ENCODE results near the gene FAM47E. TPM values are rescaled to one million over a fixed set of nuclear protein-coding genes. Genes with fewer than 3 reads are reported as not detected.

Gene FAM47E
- total and polyA plus RNA-seq, 2 of the 8 experiments (the other 6 are each of a cell fraction or from before 2014, with no cell fraction given): 1.3 to 1.4 TPM

GRCh38 chr4:76216524-76216923, 35.0 kb upstream of the FAM47E start (continued):
- TF ChIP-seq, protein P1, sequence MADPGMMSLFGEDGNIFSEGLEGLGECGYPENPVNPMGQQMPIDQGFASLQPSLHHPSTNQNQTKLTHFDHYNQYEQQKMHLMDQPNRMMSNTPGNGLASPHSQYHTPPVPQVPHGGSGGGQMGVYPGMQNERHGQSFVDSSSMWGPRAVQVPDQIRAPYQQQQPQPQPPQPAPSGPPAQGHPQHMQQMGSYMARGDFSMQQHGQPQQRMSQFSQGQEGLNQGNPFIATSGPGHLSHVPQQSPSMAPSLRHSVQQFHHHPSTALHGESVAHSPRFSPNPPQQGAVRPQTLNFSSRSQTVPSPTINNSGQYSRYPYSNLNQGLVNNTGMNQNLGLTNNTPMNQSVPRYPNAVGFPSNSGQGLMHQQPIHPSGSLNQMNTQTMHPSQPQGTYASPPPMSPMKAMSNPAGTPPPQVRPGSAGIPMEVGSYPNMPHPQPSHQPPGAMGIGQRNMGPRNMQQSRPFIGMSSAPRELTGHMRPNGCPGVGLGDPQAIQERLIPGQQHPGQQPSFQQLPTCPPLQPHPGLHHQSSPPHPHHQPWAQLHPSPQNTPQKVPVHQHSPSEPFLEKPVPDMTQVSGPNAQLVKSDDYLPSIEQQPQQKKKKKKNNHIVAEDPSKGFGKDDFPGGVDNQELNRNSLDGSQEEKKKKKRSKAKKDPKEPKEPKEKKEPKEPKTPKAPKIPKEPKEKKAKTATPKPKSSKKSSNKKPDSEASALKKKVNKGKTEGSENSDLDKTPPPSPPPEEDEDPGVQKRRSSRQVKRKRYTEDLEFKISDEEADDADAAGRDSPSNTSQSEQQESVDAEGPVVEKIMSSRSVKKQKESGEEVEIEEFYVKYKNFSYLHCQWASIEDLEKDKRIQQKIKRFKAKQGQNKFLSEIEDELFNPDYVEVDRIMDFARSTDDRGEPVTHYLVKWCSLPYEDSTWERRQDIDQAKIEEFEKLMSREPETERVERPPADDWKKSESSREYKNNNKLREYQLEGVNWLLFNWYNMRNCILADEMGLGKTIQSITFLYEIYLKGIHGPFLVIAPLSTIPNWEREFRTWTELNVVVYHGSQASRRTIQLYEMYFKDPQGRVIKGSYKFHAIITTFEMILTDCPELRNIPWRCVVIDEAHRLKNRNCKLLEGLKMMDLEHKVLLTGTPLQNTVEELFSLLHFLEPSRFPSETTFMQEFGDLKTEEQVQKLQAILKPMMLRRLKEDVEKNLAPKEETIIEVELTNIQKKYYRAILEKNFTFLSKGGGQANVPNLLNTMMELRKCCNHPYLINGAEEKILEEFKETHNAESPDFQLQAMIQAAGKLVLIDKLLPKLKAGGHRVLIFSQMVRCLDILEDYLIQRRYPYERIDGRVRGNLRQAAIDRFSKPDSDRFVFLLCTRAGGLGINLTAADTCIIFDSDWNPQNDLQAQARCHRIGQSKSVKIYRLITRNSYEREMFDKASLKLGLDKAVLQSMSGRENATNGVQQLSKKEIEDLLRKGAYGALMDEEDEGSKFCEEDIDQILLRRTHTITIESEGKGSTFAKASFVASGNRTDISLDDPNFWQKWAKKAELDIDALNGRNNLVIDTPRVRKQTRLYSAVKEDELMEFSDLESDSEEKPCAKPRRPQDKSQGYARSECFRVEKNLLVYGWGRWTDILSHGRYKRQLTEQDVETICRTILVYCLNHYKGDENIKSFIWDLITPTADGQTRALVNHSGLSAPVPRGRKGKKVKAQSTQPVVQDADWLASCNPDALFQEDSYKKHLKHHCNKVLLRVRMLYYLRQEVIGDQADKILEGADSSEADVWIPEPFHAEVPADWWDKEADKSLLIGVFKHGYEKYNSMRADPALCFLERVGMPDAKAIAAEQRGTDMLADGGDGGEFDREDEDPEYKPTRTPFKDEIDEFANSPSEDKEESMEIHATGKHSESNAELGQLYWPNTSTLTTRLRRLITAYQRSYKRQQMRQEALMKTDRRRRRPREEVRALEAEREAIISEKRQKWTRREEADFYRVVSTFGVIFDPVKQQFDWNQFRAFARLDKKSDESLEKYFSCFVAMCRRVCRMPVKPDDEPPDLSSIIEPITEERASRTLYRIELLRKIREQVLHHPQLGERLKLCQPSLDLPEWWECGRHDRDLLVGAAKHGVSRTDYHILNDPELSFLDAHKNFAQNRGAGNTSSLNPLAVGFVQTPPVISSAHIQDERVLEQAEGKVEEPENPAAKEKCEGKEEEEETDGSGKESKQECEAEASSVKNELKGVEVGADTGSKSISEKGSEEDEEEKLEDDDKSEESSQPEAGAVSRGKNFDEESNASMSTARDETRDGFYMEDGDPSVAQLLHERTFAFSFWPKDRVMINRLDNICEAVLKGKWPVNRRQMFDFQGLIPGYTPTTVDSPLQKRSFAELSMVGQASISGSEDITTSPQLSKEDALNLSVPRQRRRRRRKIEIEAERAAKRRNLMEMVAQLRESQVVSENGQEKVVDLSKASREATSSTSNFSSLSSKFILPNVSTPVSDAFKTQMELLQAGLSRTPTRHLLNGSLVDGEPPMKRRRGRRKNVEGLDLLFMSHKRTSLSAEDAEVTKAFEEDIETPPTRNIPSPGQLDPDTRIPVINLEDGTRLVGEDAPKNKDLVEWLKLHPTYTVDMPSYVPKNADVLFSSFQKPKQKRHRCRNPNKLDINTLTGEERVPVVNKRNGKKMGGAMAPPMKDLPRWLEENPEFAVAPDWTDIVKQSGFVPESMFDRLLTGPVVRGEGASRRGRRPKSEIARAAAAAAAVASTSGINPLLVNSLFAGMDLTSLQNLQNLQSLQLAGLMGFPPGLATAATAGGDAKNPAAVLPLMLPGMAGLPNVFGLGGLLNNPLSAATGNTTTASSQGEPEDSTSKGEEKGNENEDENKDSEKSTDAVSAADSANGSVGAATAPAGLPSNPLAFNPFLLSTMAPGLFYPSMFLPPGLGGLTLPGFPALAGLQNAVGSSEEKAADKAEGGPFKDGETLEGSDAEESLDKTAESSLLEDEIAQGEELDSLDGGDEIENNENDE (IDR thresholded peaks at IDR 0.05; ENCODE audit: insufficient replicate concordance, low read length): no peak
- TF ChIP-seq SUZ12 (IDR thresholded peaks at IDR 0.05; ENCODE audit: low read length) (no peak), RBBP5 (IDR thresholded peaks at IDR 0.05; ENCODE audit: borderline replicate concordance, low read depth, low read length) (no peak), RXRA (IDR thresholded peaks at IDR 0.05; ENCODE audit: insufficient read depth, low read depth, low read length) (no peak), SIN3A (conservative IDR thresholded peaks at IDR 0.05 in 1 of 2, IDR thresholded peaks at IDR 0.05 in 1 of 2; ENCODE audit: low read depth in 1 of 2, low read length in 2 of 2) (no peak), SP4 (IDR thresholded peaks at IDR 0.05; ENCODE audit: low read length) (no peak), NANOG (IDR thresholded peaks at IDR 0.05; ENCODE audit: insufficient read depth, low read depth, low read length, poor library complexity, severe bottlenecking) (no peak), RAD21 (IDR thresholded peaks at IDR 0.05 in 1 of 2, conservative IDR thresholded peaks at IDR 0.05 in 1 of 2; ENCODE audit: low read depth in 2 of 2, low read length in 2 of 2) (no peak), POLR2AphosphoS5 (IDR thresholded peaks at IDR 0.05; ENCODE audit: low read depth, low read length) (no peak), SRF (IDR thresholded peaks at IDR 0.05; ENCODE audit: low read depth, low read length) (no peak), GABPA (IDR thresholded peaks at IDR 0.05; ENCODE audit: borderline replicate concordance, insufficient read depth, low read length) (no peak)

Data from H1 (cell line).